Transverse colon (tissue), 4 donors: ENCODE data around the gene TLK2.
"Not testable (repeated sequence)": the region's sequence is repeated elsewhere in the genome, so short reads cannot be mapped to it uniquely, and the experiment has no call there.

ENCODE experiments used
- CTCF ChIP-seq, 5 experiments: fragments of 200-600 bp in 3 of 5; fragments of 450-650 bp in 2 of 5; sonication (generic) in 3 of 5; IDR thresholded peaks; 1 replicate in 2 of 5; 2 replicates in 3 of 5; pipeline ENCODE4 v1.5.1; 2016 to 2017; ENCODE audit warnings: antibody characterized with exemption in 5 of 5, inconsistent platforms in 3 of 5, mild to moderate bottlenecking in 2 of 5, moderate library complexity in 1 of 5
- EP300 ChIP-seq: sonication (generic); formaldehyde crosslinking; IDR thresholded peaks from one replicate; pipeline ENCODE4 v1.6.1; 2017; ENCODE audit warnings: antibody characterized with exemption, low read depth
- POLR2A ChIP-seq: fragments of 450-650 bp; IDR thresholded peaks from one replicate; pipeline ENCODE4 v1.6.1; 2016; ENCODE audit warnings: antibody characterized with exemption, mild to moderate bottlenecking, moderate library complexity
- POLR2AphosphoS5 ChIP-seq, 3 donors: sonication (generic); formaldehyde crosslinking; IDR thresholded peaks; one replicate each; pipeline ENCODE4 v1.6.1; 2016; ENCODE audit warnings: antibody characterized with exemption in 3 of 3

DNA sequence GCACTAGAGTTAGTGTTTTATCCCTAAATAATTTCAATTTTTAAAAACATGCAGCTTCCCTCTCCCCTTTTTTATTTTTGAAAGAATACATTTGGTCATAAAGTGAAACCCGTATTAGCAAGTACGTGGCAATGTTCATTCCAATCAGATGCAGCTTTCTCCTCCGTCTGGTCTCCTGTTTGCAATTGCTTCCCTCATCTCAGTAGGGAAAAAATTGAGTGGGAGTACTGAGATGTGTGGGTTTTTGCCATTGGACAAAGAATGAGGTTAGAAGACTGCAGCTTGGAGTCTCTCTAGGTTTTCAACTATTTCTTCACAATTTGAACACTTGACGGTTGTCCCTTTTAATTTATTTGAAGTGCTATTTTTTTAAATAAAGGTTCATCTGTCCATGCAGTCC, 134.5 kb downstream of the TLK2 start:
- not testable (repeated sequence) for TF ChIP-seq POLR2A; CTCF (IDR thresholded peaks at IDR 0.05); POLR2AphosphoS5 (IDR thresholded peaks at IDR 0.05); EP300
